ENCODE results near the gene ATG9B.
A peak's percentile ranks its signal among the peaks of the same experiment; 100 is the strongest.

The ATG9B gene

DNA sequence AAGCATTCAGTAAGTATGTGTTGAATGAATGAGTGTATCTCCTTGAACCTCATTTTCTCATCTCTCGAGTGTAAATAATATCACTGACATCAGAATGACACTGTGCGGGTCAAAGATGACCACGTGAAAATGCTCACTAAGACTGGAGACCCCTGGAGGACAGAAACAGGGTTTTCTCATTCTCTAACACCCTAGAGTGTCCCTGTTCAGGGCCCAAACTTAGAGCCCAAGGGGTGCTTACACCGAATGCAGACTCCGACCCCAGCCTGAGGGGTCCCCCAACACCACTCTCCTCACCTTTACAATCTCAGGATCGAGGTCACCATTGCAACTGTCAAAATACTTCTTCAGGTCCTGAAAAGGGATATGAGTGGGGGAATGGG, 32.0 kb upstream of the ATG9B start:
- Histone ChIP-seq H3K9me3 (no peaks in the 10 kb centered on the region), H3K27me3 (no peaks in the 10 kb centered on the region), H3K36me3 (0 out of 2 replicates have a peak, but pooled peaks cover 4% of the 10 kb centered on the region), H3K4me1 (peaks cover 11% of the 10 kb centered on the region), H3K4me3 (ENCODE audit: low read depth, low read length) (no peak overlapping the region)
- DNase-seq = no peak
- TF ChIP-seq, protein P1, sequence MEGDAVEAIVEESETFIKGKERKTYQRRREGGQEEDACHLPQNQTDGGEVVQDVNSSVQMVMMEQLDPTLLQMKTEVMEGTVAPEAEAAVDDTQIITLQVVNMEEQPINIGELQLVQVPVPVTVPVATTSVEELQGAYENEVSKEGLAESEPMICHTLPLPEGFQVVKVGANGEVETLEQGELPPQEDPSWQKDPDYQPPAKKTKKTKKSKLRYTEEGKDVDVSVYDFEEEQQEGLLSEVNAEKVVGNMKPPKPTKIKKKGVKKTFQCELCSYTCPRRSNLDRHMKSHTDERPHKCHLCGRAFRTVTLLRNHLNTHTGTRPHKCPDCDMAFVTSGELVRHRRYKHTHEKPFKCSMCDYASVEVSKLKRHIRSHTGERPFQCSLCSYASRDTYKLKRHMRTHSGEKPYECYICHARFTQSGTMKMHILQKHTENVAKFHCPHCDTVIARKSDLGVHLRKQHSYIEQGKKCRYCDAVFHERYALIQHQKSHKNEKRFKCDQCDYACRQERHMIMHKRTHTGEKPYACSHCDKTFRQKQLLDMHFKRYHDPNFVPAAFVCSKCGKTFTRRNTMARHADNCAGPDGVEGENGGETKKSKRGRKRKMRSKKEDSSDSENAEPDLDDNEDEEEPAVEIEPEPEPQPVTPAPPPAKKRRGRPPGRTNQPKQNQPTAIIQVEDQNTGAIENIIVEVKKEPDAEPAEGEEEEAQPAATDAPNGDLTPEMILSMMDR (IDR thresholded peaks at IDR 0.05; ENCODE audit: low read depth, low read length) = peak; percentile 24; the same call in 1 of the 2 replicates

DNA sequence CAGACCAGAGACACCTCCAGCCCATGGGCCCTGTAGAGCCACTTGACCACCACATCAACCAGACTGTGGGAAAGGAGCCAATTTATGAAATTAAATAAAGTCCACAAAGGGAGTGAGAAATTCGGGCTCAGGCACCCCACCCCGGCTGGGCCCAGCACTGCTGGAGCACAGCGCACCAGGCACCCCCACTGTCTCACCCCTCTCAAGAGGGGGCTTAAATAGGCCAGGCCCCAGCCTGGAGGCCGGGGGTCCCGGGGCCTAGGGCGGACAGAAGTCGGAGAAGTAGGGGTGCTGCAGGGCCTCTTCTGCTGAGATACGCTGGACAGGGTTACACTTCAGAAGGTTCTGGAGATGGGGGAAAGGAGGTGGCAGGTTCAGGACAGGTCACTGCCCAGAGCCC, 29.5 kb upstream of the ATG9B start:
- TF ChIP-seq, protein P1 (IDR thresholded peaks at IDR 0.05; ENCODE audit: low read depth, low read length) = no peak
- DNase-seq = no peak
- no peak overlapping the region for H3K4me3 ChIP-seq (ENCODE audit: low read depth, low read length)
- 0 out of 2 replicates have a peak, but pooled peaks cover 4% of the 10 kb centered on the region for H3K36me3 ChIP-seq
- H3K4me1 ChIP-seq = peaks cover 7% of the 10 kb centered on the region
- H3K9me3 ChIP-seq = no peaks in the 10 kb centered on the region
- H3K27me3 ChIP-seq = no peaks in the 10 kb centered on the region

DNA sequence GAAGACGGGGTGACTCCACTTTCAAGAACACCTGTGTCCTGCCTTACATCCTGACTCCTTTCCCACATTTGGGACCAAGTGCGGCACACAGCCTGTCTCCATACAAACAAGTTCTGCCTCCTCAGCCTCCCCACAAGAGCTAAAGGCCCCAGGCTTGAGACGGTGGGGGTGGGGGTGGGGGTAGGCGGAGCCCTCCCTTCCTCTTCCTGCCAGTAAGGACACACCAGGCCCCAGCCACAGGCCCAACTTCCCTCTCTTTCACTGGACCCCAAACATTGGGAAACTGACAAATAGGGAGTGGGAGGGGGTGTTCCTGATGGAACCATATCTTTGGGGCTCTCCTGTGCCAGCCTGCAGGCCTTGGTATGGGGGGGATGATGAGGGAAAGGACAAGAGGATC, 28.8 kb upstream of the ATG9B start:
- Histone ChIP-seq H3K9me3 (no peaks in the 10 kb centered on the region), H3K27me3 (no peaks in the 10 kb centered on the region), H3K4me1 (peaks cover 4% of the 10 kb centered on the region), H3K36me3 (0 out of 2 replicates have a peak, but pooled peaks cover 4% of the 10 kb centered on the region), H3K4me3 (ENCODE audit: low read depth, low read length) (no peak overlapping the region)
- no peak for DNase-seq
- TF ChIP-seq, protein P1 (IDR thresholded peaks at IDR 0.05; ENCODE audit: low read depth, low read length) = no peak

DNA sequence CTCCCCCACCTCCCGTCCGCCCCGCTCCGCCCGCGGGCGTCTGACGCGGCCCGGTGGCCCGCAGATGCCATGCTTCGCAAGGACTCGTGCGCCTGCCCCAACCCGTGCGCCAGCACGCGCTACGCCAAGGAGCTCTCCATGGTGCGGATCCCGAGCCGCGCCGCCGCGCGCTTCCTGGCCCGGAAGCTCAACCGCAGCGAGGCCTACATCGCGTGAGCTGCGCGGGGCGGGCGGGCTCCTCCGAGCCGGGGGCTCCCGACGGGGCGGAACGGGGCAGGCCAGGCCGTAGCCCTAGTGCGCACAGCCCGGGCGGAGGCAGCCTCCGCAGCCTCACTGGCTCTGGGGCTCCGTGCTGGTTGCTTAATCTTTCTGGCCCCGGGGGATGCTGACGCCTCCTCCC, 26.8 kb upstream of the ATG9B start:
- Histone ChIP-seq H3K4me1 (peaks cover 20% of the 10 kb centered on the region), H3K36me3 (peaks cover 4% of the 10 kb centered on the region; the same call in 1 of the 2 replicates), H3K4me3 (ENCODE audit: low read depth, low read length) (no peak overlapping the region), H3K27me3 (no peaks in the 10 kb centered on the region), H3K9me3 (no peaks in the 10 kb centered on the region)
- TF ChIP-seq, protein P1 (IDR thresholded peaks at IDR 0.05; ENCODE audit: low read depth, low read length) = no peak
- no peak for DNase-seq

DNA sequence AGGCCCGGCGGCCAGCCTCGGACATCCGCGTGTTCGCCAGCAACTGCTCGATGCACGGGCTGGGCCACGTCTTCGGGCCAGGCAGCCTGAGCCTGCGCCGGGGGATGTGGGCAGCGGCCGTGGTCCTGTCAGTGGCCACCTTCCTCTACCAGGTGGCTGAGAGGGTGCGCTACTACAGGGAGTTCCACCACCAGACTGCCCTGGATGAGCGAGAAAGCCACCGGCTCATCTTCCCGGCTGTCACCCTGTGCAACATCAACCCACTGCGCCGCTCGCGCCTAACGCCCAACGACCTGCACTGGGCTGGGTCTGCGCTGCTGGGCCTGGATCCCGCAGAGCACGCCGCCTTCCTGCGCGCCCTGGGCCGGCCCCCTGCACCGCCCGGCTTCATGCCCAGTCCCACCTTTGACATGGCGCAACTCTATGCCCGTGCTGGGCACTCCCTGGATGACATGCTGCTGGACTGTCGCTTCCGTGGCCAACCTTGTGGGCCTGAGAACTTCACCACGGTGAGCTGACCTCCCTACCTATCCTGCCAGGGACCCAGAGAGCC, 24.7 kb upstream of the ATG9B start:
- H3K4me1 ChIP-seq = peaks cover 34% of the 10 kb centered on the region
- peaks cover 7% of the 10 kb centered on the region; the same call in 1 of the 2 replicates for H3K36me3 ChIP-seq
- no peaks in the 10 kb centered on the region for H3K9me3 ChIP-seq
- H3K4me3 ChIP-seq (ENCODE audit: low read depth, low read length) = no peak overlapping the region
- DNase-seq = no peak
- TF ChIP-seq, protein P1 (IDR thresholded peaks at IDR 0.05; ENCODE audit: low read depth, low read length) = no peak
- no peaks in the 10 kb centered on the region for H3K27me3 ChIP-seq

DNA sequence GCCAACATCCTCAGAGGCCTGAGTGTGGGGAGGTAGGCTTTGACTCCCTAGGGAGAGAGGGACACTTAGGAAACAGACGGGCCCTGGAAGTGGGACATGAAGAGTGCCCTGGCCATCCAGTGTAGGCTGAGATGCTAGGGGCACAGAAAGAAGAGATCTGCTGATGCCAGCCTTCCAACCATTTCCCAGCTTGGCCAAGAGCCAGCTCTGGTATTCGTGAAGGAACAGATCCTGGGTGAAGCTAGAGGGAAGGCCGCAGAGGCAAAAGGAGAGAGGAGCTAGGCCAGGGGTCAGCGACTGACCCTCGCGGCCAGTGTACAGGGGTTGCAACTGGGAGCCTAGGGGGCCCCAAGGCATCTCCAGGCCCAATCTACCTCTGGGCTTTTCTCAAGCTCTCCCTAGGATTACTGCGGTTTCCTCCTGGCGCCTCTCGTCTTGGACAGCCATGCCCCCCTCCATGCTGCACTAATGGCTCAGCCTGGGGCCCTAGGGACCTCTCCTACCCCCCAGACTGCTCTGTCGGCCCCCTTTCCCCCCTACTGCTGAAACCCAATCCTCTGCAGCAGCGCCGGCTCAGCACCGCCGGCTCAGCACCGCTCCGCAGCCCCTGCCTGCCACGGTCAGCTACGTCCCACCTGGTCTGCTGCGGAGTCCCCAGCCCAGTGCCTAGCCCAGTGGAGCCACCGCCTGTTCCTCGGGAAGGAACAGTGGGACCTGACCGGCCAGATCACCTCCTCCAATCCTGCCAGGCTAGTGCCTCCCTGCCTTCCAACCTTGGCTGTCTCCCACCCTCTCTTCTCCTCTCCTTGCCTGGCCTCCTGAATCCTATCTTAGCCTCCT, 23.9 kb upstream of the ATG9B start, which contains the start of gene ASIC3:
ASIC3 (plus strand) TSS at position 556 of the 840 bp plus-strand sequence. CDS start 355 bp downstream, outside the sequence.
- Histone ChIP-seq H3K9me3 (no peaks in the 10 kb centered on the region), H3K4me1 (peaks cover 34% of the 10 kb centered on the region), H3K36me3 (peaks cover 7% of the 10 kb centered on the region; the same call in 1 of the 2 replicates), H3K27me3 (no peaks in the 10 kb centered on the region), H3K4me3 (ENCODE audit: low read depth, low read length) (no peak within 1 kb of the TSS)
- TF ChIP-seq, protein P1 (IDR thresholded peaks at IDR 0.05; ENCODE audit: low read depth, low read length) = no peak
- no peak for DNase-seq

All from BE2C (cell line).